ENCODE results near the gene RPL29.

RPL29 gene

GRCh38 chr3:51974277-51974962, 21.3 kb downstream of the RPL29 start:
- DNase-seq (ENCODE audit: low read depth), result no peak
- H3K4me3 ChIP-seq (ENCODE audit: low read length), result peak overlapping the region; percentile 93
- no peak for TF ChIP-seq CTCF (conservative IDR thresholded peaks at IDR 0.05; ENCODE audit: low read length)

- H3K4me3 ChIP-seq (ENCODE audit: low read length), result no peak overlapping the region
- TF ChIP-seq CTCF (conservative IDR thresholded peaks at IDR 0.05; ENCODE audit: low read length), result no peak
- no peak for DNase-seq (ENCODE audit: low read depth)
Measured at GRCh38 chr3:51971350-51971749, 24.3 kb downstream of the RPL29 start.

- no peak for DNase-seq (ENCODE audit: low read depth)
- no peak overlapping the region for H3K4me3 ChIP-seq (ENCODE audit: low read length)
Measured at GRCh38 chr3:51970606-51971300, 24.9 kb downstream of the RPL29 start.

GRCh38 chr3:51969841-51970240, 25.9 kb downstream of the RPL29 start:
- H3K4me3 ChIP-seq (ENCODE audit: low read length), result no peak overlapping the region
- no peak for DNase-seq (ENCODE audit: low read depth)
- TF ChIP-seq CTCF (conservative IDR thresholded peaks at IDR 0.05; ENCODE audit: low read length), result no peak

More at GRCh38 chr3:51970606-51971300, 24.9 kb downstream of the RPL29 start:
- no peak for TF ChIP-seq CTCF (conservative IDR thresholded peaks at IDR 0.05; ENCODE audit: low read length)

GRCh38 chr3:51968883-51969678, 26.6 kb downstream of the RPL29 start:
- no peak overlapping the region; the same call in 1 of the 2 replicates for H3K4me3 ChIP-seq (ENCODE audit: low read length)
- no peak for TF ChIP-seq CTCF (conservative IDR thresholded peaks at IDR 0.05; ENCODE audit: low read length)
- no peak for DNase-seq (ENCODE audit: low read depth)

GRCh38 chr3:51968170-51968775, 27.4 kb downstream of the RPL29 start:
- DNase-seq (ENCODE audit: low read depth), result no peak

More at GRCh38 chr3:51968170-51968775, 27.4 kb downstream of the RPL29 start:
- H3K4me3 ChIP-seq (ENCODE audit: low read length), result peak overlapping the region; percentile 67
- no peak for TF ChIP-seq CTCF (conservative IDR thresholded peaks at IDR 0.05; ENCODE audit: low read length)

All from AG10803 (cell line).